ENCODE measurements around the gene MAGI1.

- TF ChIP-seq CTCF (conservative IDR thresholded peaks at IDR 0.05) (no peak), ZFX (IDR thresholded peaks at IDR 0.05) (no peak)
Observed at GRCh38 chr3:65573548-65574116, 465.1 kb downstream of the MAGI1 start.

Measured in C4-2B (cell line).